ENCODE data around the gene RSBN1L. TPM values are rescaled to one million over a fixed set of nuclear protein-coding genes. Genes with fewer than 3 reads are reported as not detected.

RSBN1L gene
- polyA plus RNA-seq, 1 experiment: 2.8 TPM

- DNase-seq (ENCODE audit: low read depth): no peak
- POLR2A ChIA-PET: interaction anchor here (0.6 kb wide), 1 partner anchor 1289 kb away, joined by 4 read pairs; no protein-coding TSS in a partner anchor
- no peak for TF ChIP-seq CTCF (IDR thresholded peaks at IDR 0.05; ENCODE audit: insufficient read depth, low read depth, low read length)
- H3K36me3 ChIP-seq (ENCODE audit: control insufficient read depth, insufficient read depth, low read length): no peaks in the 10 kb centered on the region
- H3K27me3 ChIP-seq (ENCODE audit: control insufficient read depth, insufficient read depth, low read length): no peaks in the 10 kb centered on the region
- no peak overlapping the region for H3K4me3 ChIP-seq (ENCODE audit: low read depth, low read length)
- CTCF ChIA-PET: interaction anchor here (0.7 to 4.1 kb wide), 4 partner anchors 8 to 462 kb away, joined by 3 to 20 read pairs (median 4); no protein-coding TSS in a partner anchor
Measured at GRCh38 chr7:77661816-77662215, 34.4 kb upstream of the RSBN1L start.

GRCh38 chr7:77662869-77663268 lies 33.4 kb upstream of the RSBN1L start:
- DNase-seq (ENCODE audit: low read depth): no peak
- Histone ChIP-seq H3K27me3 (ENCODE audit: control insufficient read depth, insufficient read depth, low read length) (no peaks in the 10 kb centered on the region), H3K36me3 (ENCODE audit: control insufficient read depth, insufficient read depth, low read length) (no peaks in the 10 kb centered on the region), H3K4me3 (ENCODE audit: low read depth, low read length) (no peak overlapping the region)
- ChIA-PET POLR2A (no interaction called here), CTCF (no interaction called here)
- no peak for TF ChIP-seq CTCF (IDR thresholded peaks at IDR 0.05; ENCODE audit: insufficient read depth, low read depth, low read length)

- Histone ChIP-seq H3K4me3 (ENCODE audit: low read depth, low read length) (no peak overlapping the region), H3K36me3 (ENCODE audit: control insufficient read depth, insufficient read depth, low read length) (peaks cover 3% of the 10 kb centered on the region; the same call in 1 of the 2 replicates), H3K27me3 (ENCODE audit: control insufficient read depth, insufficient read depth, low read length) (no peaks in the 10 kb centered on the region)
- no peak for DNase-seq (ENCODE audit: low read depth)
- ChIA-PET POLR2A (no interaction called here), CTCF (interaction anchor here (1.3 to 1.6 kb wide), 3 partner anchors 11 to 95 kb away, joined by 3 to 8 read pairs (median 3); no protein-coding TSS in a partner anchor)
- TF ChIP-seq CTCF (IDR thresholded peaks at IDR 0.05; ENCODE audit: insufficient read depth, low read depth, low read length): no peak
Measured at GRCh38 chr7:77664715-77665114, 31.5 kb upstream of the RSBN1L start.

GRCh38 chr7:77665161-77665560 lies 31.1 kb upstream of the RSBN1L start:
- H3K27me3 ChIP-seq (ENCODE audit: control insufficient read depth, insufficient read depth, low read length): no peaks in the 10 kb centered on the region
- no peak for TF ChIP-seq CTCF (IDR thresholded peaks at IDR 0.05; ENCODE audit: insufficient read depth, low read depth, low read length)
- ChIA-PET POLR2A (no interaction called here), CTCF (interaction anchor here (1.3 to 1.6 kb wide), 4 partner anchors 11 to 94 kb away, joined by 3 to 8 read pairs (median 4); no protein-coding TSS in a partner anchor)
- peaks cover 3% of the 10 kb centered on the region; the same call in 1 of the 2 replicates for H3K36me3 ChIP-seq (ENCODE audit: control insufficient read depth, insufficient read depth, low read length)
- no peak for DNase-seq (ENCODE audit: low read depth)
- no peak overlapping the region for H3K4me3 ChIP-seq (ENCODE audit: low read depth, low read length)

GRCh38 chr7:77667459-77668086 lies 28.7 kb upstream of the RSBN1L start:
- H3K4me3 ChIP-seq (ENCODE audit: low read depth, low read length): no peak overlapping the region
- POLR2A ChIA-PET: no interaction called here
- H3K36me3 ChIP-seq (ENCODE audit: control insufficient read depth, insufficient read depth, low read length): peaks cover 3% of the 10 kb centered on the region; the same call in 1 of the 2 replicates
- H3K27me3 ChIP-seq (ENCODE audit: control insufficient read depth, insufficient read depth, low read length): no peaks in the 10 kb centered on the region
- TF ChIP-seq CTCF (IDR thresholded peaks at IDR 0.05; ENCODE audit: insufficient read depth, low read depth, low read length): no peak
- CTCF ChIA-PET: interaction anchor here (0.6 kb wide), 1 partner anchor 28 kb away, joined by 3 read pairs; no protein-coding TSS in a partner anchor
- DNase-seq (ENCODE audit: low read depth): no peak
